HL-60 (cell line): ENCODE results near the gene TDRD1.
"Not testable (repeated sequence)": the region's sequence is repeated elsewhere in the genome, so short reads cannot be mapped to it uniquely, and the experiment has no call there.

Experiments used
- GABPA ChIP-seq: IDR thresholded peaks from 2 replicates; pipeline ENCODE4 v1.6.1; 2012; ENCODE audit warnings: low read depth
- POLR2AphosphoS5 ChIP-seq: IDR thresholded peaks from 2 replicates; pipeline ENCODE4 v1.6.1; 2012; ENCODE audit warnings: low read depth
- SPI1 ChIP-seq: IDR thresholded peaks from 2 replicates; pipeline ENCODE4 v1.6.1; 2012; ENCODE audit warnings: low read depth, mild to moderate bottlenecking, borderline replicate concordance
- TF ChIP-seq, protein P1 (sequence below): IDR thresholded peaks from one replicate; pipeline ENCODE4 v1.5.1; 2011; ENCODE audit warnings: low read length, control low read depth, inconsistent platforms; ENCODE audit not compliant: insufficient read depth
- TF ChIP-seq, protein P2 (sequence below): IDR thresholded peaks from 2 replicates; pipeline ENCODE4 v1.6.1; 2012; ENCODE audit warnings: low read depth; ENCODE audit not compliant: insufficient replicate concordance

DNA sequence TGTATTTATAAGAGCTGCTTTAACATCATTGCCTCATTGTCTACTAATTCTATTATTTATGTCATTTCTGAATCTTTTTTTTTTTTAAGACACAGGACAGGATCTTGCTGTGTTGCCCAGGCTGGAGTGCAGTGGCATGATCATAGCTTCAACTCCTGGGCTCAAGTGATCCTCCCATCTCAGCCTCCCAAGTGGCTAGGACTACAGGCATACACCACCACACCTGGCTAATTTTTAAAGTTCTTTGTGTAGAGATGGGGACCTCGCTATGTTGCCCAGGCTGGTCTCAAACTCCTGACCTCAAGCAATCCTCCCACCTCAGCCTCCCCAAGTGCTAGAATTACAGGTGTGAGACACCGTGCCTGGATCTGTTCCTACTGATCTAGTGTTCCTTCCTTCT, 38.3 kb upstream of the TDRD1 start:
- TF ChIP-seq, protein P1, sequence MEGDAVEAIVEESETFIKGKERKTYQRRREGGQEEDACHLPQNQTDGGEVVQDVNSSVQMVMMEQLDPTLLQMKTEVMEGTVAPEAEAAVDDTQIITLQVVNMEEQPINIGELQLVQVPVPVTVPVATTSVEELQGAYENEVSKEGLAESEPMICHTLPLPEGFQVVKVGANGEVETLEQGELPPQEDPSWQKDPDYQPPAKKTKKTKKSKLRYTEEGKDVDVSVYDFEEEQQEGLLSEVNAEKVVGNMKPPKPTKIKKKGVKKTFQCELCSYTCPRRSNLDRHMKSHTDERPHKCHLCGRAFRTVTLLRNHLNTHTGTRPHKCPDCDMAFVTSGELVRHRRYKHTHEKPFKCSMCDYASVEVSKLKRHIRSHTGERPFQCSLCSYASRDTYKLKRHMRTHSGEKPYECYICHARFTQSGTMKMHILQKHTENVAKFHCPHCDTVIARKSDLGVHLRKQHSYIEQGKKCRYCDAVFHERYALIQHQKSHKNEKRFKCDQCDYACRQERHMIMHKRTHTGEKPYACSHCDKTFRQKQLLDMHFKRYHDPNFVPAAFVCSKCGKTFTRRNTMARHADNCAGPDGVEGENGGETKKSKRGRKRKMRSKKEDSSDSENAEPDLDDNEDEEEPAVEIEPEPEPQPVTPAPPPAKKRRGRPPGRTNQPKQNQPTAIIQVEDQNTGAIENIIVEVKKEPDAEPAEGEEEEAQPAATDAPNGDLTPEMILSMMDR: not testable (repeated sequence)
- TF ChIP-seq POLR2AphosphoS5, SPI1, GABPA: not testable (repeated sequence)
- TF ChIP-seq, protein P2, sequence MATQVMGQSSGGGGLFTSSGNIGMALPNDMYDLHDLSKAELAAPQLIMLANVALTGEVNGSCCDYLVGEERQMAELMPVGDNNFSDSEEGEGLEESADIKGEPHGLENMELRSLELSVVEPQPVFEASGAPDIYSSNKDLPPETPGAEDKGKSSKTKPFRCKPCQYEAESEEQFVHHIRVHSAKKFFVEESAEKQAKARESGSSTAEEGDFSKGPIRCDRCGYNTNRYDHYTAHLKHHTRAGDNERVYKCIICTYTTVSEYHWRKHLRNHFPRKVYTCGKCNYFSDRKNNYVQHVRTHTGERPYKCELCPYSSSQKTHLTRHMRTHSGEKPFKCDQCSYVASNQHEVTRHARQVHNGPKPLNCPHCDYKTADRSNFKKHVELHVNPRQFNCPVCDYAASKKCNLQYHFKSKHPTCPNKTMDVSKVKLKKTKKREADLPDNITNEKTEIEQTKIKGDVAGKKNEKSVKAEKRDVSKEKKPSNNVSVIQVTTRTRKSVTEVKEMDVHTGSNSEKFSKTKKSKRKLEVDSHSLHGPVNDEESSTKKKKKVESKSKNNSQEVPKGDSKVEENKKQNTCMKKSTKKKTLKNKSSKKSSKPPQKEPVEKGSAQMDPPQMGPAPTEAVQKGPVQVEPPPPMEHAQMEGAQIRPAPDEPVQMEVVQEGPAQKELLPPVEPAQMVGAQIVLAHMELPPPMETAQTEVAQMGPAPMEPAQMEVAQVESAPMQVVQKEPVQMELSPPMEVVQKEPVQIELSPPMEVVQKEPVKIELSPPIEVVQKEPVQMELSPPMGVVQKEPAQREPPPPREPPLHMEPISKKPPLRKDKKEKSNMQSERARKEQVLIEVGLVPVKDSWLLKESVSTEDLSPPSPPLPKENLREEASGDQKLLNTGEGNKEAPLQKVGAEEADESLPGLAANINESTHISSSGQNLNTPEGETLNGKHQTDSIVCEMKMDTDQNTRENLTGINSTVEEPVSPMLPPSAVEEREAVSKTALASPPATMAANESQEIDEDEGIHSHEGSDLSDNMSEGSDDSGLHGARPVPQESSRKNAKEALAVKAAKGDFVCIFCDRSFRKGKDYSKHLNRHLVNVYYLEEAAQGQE: not testable (repeated sequence)
